ENCODE data around the gene ZNF710. TPM values are rescaled to one million over a fixed set of nuclear protein-coding genes. Genes with fewer than 3 reads are reported as not detected.

Gene ZNF710
- total and polyA plus RNA-seq, 9 of the 15 experiments (the other 6 are each of a cell fraction or from before 2014, with no cell fraction given) = 0.56 to 14.2 (median 5.2) TPM

GRCh38 chr15:90062023-90062442 is 60.9 kb downstream of the ZNF710 start (continued):
- TF ChIP-seq SP2 (IDR thresholded peaks at IDR 0.05; ENCODE audit: extremely low read depth, low read depth, low read length, poor library complexity, severe bottlenecking) (no peak), POLR2A (conservative IDR thresholded peaks at IDR 0.05) (peak; percentile 37; the same call in 1 of the 2 replicates), ZNF3 (CRISPR knock-in tag; IDR thresholded peaks at IDR 0.05) (no peak), SNIP1 (IDR thresholded peaks at IDR 0.05; ENCODE audit: low read depth) (0 out of 2 replicates have a peak, but pooled peaks have one; percentile 27), MCM7 (IDR thresholded peaks at IDR 0.05) (no peak; a peak in 1 of 4 replicates), TBP (optimal IDR thresholded peaks at IDR 0.05; ENCODE audit: low read depth, low read length) (peak; percentile 38), GTF3C2 (IDR thresholded peaks at IDR 0.05; ENCODE audit: borderline replicate concordance, extremely low read depth, insufficient read length) (no peak), VEZF1 (CRISPR knock-in tag; IDR thresholded peaks at IDR 0.05) (peak; percentile 94), HMG20A (CRISPR knock-in tag; conservative IDR thresholded peaks at IDR 0.05) (no peak), E2F3 (CRISPR knock-in tag; IDR thresholded peaks at IDR 0.05) (no peak), SMARCA4 (IDR thresholded peaks at IDR 0.05) (peak; percentile 86), PKNOX1 (IDR thresholded peaks at IDR 0.05) (peak; percentile 71), HBP1 (CRISPR knock-in tag; IDR thresholded peaks at IDR 0.05) (0 out of 2 replicates have a peak, but pooled peaks have one; percentile 27), ZNF24 (IDR thresholded peaks at IDR 0.05) (peak; percentile 74), FOXK2 (conservative IDR thresholded peaks at IDR 0.05 in 1 of 2, IDR thresholded peaks at IDR 0.05 in 1 of 2; ENCODE audit: low read depth in 2 of 2) (peak; percentile 67 to 82; a peak in 3 of 4 replicates), ZNF75A (CRISPR knock-in tag; IDR thresholded peaks at IDR 0.05) (no peak), GABPA (tag; conservative IDR thresholded peaks at IDR 0.05; ENCODE audit: low read depth) (peak; percentile 57; the same call in 1 of the 2 replicates), HDAC3 (IDR thresholded peaks at IDR 0.05; ENCODE audit: borderline replicate concordance, partially characterized antibody) (no peak), NFXL1 (CRISPR knock-in tag; IDR thresholded peaks at IDR 0.05) (no peak), MTA2 (IDR thresholded peaks at IDR 0.05; ENCODE audit: low read depth) (peak; percentile 76), THRB (CRISPR knock-in tag; conservative IDR thresholded peaks at IDR 0.05) (peak; percentile 81; the same call in 1 of the 2 replicates), FIP1L1 (IDR thresholded peaks at IDR 0.05; ENCODE audit: low read depth, low read length, poor library complexity, severe bottlenecking) (no peak)

Data from K562 (cell line).